Neuron (in vitro differentiated cells): ENCODE results near the gene SSBP4.

Source experiments
- H2AFZ ChIP-seq: one replicate; pipeline ENCODE4 v1.6.1; 2013; ENCODE audit warnings: low read depth, mild to moderate bottlenecking, inconsistent platforms, low read length, moderate library complexity
- H3K27me3 ChIP-seq: one replicate; pipeline ENCODE4 v1.6.1; 2013; ENCODE audit warnings: low read length; ENCODE audit not compliant: insufficient read depth
- H3K36me3 ChIP-seq: one replicate; pipeline ENCODE4 v1.6.1; 2013; ENCODE audit warnings: low read length; ENCODE audit not compliant: insufficient read depth
- H3K4me1 ChIP-seq: one replicate; pipeline ENCODE4 v1.6.1; 2013; ENCODE audit warnings: low read length; ENCODE audit not compliant: insufficient read depth
- H3K4me3 ChIP-seq: 2 replicates; pipeline ENCODE4 v1.5.1; 2013; ENCODE audit warnings: mild to moderate bottlenecking, low read length, moderate library complexity
- H3K9me3 ChIP-seq: one replicate; pipeline ENCODE4 v1.6.1; 2013; ENCODE audit warnings: low read length

Gene SSBP4

DNA sequence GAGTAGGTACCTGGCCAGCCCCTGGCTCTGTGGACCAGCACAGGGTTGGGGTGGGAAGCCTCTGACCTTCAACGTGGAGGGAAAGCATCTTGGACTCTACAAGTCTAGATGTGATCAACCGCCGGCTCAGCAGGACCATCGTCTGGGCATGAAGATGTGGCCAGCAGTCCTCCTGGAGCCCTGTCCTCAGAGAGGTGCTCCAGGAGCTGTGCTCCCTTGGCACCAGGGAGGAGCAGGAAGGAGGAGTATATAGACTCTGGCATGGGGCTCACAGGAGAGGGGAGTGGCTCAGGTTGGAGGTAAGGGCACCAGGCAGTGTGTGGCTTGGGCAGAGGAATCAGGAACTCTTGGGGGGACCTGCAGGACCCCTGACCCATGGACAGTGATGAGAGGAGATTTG lies 37.1 kb downstream of the SSBP4 start:
- Histone ChIP-seq H3K4me1 (peaks cover 5% of the 10 kb centered on the region), H3K36me3 (peaks cover 19% of the 10 kb centered on the region), H3K9me3 (no peaks in the 10 kb centered on the region), H3K4me3 (no peak overlapping the region), H3K27me3 (no peaks in the 10 kb centered on the region), H2AFZ (no peak overlapping the region)

DNA sequence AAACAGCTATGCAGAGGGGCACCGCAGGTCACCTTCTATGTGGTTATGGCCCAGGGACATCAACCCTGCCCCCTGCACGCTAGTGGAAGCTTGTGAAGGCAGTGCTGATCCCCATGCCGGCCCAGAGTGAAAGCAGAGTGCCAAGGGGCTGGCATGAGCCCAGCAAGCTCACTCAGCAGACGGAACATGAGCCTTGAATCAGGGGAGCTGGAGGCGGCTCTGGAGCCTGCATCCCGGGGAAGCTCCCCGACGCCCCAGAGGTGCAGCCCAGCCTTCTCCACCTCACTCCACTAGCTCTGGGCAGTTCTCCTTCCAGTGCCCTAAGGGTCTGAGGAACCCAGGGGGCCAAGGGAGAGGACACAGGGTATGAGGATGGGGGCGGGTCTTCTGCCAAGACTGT lies 37.8 kb downstream of the SSBP4 start:
- H2AFZ ChIP-seq: no peak overlapping the region
- peaks cover 3% of the 10 kb centered on the region for H3K4me1 ChIP-seq
- no peaks in the 10 kb centered on the region for H3K9me3 ChIP-seq
- H3K27me3 ChIP-seq: no peaks in the 10 kb centered on the region
- H3K36me3 ChIP-seq: peaks cover 24% of the 10 kb centered on the region
- no peak overlapping the region for H3K4me3 ChIP-seq

DNA sequence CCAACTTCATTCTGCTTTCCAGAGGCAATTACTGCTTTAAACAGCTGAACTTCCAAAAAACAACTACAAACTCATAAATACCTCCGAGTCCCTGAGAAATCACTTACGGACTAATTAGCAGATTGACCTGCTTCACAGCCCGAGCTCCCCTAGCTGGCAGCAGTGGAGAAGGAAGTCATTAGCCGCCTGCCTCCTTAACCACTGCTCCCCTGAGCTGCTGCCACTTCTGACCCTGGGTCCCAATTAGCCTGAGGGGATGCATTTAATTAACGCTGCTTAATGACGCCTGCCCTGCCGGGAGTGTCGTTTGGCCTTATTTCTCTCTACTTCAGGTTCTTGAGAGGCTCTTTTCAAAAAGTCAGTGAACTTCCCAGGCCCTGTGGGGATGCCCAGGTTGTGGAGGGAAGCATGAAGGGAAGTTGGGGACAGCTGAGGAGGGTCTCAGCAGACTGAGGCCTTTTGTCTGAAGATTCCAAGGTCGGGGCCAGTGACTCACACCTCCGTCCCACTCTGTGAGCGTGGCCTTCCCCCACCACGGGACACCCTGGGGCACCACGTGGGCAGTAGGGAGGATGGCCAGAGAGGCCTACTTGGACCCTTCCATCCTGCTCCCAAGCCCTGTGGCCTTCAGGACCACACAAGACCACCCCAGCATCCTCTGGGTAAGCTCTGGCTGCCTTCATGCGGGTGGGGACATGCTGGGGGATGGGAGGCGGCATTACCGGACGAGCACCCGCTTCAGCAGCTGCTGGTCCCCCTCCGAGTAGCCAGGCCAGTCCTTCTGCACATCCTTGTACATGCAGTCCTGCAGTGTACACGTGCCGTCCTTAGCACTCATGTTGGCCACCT lies 38.5 kb downstream of the SSBP4 start:
- no peaks in the 10 kb centered on the region for H3K27me3 ChIP-seq
- peaks cover 3% of the 10 kb centered on the region for H3K4me1 ChIP-seq
- no peaks in the 10 kb centered on the region for H3K9me3 ChIP-seq
- peaks cover 24% of the 10 kb centered on the region for H3K36me3 ChIP-seq
- no peak overlapping the region for H3K4me3 ChIP-seq
- no peak overlapping the region for H2AFZ ChIP-seq

DNA sequence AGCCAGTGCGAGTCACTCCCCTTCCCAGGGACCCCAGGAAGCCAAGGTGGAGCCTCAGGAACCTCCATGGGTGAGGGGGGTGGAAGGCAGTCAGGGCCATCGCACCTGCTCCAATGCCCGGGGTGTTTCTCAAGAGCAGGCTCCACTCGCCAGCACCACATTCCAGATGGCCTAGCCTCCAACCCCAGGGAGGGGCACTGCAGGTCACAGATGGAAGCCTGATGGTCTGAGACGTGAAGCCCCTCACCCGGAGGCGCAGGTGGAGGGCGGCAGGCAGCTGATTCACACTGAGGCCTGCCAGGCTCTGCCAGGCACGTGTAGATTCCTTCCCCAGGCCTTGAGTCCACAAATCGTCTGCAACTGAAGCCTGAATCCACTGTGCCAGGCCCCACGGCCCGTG lies 41.7 kb downstream of the SSBP4 start:
- peaks cover 3% of the 10 kb centered on the region for H3K4me1 ChIP-seq
- H2AFZ ChIP-seq: no peak overlapping the region
- peaks cover 27% of the 10 kb centered on the region for H3K36me3 ChIP-seq

DNA sequence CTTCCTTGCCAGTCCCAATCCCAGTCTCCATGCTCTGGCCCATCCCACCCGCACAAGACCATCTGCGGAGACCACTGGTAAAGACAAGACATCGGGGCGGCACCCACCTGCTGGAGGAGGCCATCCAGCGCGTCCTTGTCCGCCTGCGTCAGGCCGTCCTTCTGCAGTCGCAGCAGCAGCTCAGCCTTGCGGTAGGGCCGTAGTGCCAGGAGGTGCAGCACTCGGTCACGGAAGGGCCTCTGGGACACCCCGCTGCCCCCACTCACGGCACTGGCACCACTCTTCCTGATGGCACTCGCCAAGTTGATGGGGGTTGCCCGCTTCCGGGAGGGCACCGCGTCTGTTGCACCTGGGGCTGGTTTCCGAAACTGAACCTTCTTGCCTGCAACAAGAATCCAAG lies 42.3 kb downstream of the SSBP4 start:
- H3K4me1 ChIP-seq: peaks cover 3% of the 10 kb centered on the region
- no peaks in the 10 kb centered on the region for H3K27me3 ChIP-seq
- no peaks in the 10 kb centered on the region for H3K9me3 ChIP-seq
- no peak overlapping the region for H2AFZ ChIP-seq
- H3K4me3 ChIP-seq: no peak overlapping the region
- peaks cover 27% of the 10 kb centered on the region for H3K36me3 ChIP-seq

More for the DNA sequence above, 41.7 kb downstream of the SSBP4 start:
- H3K4me3 ChIP-seq: no peak overlapping the region
- no peaks in the 10 kb centered on the region for H3K27me3 ChIP-seq
- no peaks in the 10 kb centered on the region for H3K9me3 ChIP-seq

DNA sequence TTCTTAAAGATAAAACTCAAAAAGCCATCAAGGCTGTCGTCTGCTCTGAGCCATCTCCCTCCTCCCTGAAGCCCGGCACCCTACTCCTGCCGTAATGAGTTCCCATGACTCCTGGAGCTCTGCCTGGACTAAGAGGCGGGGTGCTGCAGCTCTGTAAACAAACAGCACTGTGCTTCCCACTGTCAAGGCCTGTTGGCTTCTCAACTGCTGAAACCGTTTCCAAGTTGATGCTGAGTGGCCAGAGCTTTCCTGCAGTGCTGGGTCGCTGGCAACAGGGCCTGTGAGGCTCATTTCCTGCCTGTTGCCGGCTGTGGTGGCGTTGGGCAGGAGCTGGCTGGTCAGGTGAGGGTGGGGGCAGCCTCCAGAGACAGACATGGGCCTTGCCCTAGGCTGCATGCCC lies 45.4 kb downstream of the SSBP4 start:
- no peaks in the 10 kb centered on the region for H3K27me3 ChIP-seq
- H3K36me3 ChIP-seq: peaks cover 15% of the 10 kb centered on the region
- no peaks in the 10 kb centered on the region for H3K9me3 ChIP-seq
- H3K4me1 ChIP-seq: peaks cover 3% of the 10 kb centered on the region
- H2AFZ ChIP-seq: no peak overlapping the region
- no peak overlapping the region for H3K4me3 ChIP-seq

DNA sequence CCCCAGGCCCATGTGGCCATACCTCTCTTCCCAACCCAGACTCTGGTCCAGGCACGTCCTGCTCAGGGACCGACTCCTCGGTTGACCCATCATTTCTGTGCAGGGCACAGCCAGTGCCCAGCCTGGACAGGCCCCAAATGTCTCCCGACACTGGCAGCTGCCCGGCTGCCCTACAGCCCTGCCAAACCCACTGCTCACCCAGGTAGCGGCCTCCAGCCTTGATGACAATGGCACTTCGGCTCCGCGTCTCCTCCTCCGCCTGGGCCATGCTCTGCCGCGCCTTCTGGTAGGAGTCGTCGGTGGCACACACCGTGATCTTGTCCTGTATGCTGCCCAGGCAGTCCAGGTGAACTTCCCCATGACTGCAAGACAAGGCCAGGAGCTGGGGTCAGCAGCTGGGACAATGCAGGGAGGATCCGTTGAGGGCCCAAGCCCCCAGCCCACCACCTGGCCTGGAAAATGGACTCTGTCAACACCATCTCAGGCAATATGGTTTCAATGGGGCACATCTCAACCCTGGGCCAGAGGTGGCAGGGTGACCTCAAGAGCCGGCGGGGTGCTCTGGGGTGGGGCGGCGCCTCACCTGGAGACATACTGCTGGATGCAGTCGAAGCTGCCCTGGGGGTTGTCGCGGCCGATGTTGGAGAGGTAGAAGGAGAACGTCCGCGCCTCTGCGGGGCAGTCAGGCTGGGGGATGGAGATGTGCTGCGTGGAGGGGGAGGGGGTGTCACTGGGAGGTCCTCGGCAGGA lies 46.2 kb downstream of the SSBP4 start:
- H3K4me1 ChIP-seq: no peaks in the 10 kb centered on the region
- H3K9me3 ChIP-seq: no peaks in the 10 kb centered on the region
- no peak overlapping the region for H2AFZ ChIP-seq
- peaks cover 15% of the 10 kb centered on the region for H3K36me3 ChIP-seq
- H3K27me3 ChIP-seq: no peaks in the 10 kb centered on the region
- no peak overlapping the region for H3K4me3 ChIP-seq

DNA sequence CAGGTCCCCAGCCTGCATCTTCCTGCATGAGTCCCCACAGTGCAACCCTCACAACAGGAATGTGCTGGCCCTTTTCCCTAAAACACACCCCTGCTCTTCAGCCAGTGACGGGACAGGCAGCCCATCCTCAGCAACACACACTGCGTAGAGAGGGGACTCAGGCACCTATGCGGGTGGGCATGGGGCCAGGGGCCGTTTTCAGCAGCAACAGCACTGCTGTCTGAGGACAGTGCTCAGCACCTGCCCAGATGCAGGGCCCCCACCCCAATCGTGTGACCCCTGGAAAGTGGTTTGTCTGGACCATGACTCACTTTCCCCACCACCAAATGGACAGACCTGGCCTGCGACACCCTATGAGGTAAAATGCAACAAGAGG lies 46.8 kb downstream of the SSBP4 start:
- no peak overlapping the region for H2AFZ ChIP-seq
- no peak overlapping the region for H3K4me3 ChIP-seq
- peaks cover 11% of the 10 kb centered on the region for H3K36me3 ChIP-seq
- H3K27me3 ChIP-seq: no peaks in the 10 kb centered on the region
- H3K4me1 ChIP-seq: no peaks in the 10 kb centered on the region
- H3K9me3 ChIP-seq: no peaks in the 10 kb centered on the region

GRCh38 chr19:18466354-18466753 lies 47.2 kb downstream of the SSBP4 start:
- Histone ChIP-seq H2AFZ (no peak overlapping the region), H3K9me3 (no peaks in the 10 kb centered on the region), H3K4me1 (no peaks in the 10 kb centered on the region), H3K27me3 (no peaks in the 10 kb centered on the region), H3K4me3 (no peak overlapping the region), H3K36me3 (peaks cover 7% of the 10 kb centered on the region)

DNA sequence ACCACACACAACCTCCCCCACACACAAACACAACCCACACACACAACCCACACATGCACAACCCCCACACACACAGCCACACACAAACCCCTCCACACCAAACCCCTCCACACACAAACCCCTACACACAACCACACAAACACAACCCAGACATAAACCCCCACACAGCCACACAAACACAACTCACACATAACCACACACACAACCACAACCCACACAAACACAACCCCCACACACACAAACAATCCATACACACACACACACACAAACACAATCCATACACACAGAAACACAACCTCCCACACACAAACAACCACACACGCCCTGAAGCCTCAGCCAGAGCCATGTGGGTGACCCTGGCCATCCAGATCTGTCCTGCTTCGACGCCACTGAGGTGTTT lies 48.8 kb downstream of the SSBP4 start:
- Histone ChIP-seq H3K27me3 (no peaks in the 10 kb centered on the region), H3K9me3 (no peaks in the 10 kb centered on the region), H3K36me3 (peaks cover 4% of the 10 kb centered on the region), H3K4me3 (no peak overlapping the region), H3K4me1 (no peaks in the 10 kb centered on the region), H2AFZ (no peak overlapping the region)

DNA sequence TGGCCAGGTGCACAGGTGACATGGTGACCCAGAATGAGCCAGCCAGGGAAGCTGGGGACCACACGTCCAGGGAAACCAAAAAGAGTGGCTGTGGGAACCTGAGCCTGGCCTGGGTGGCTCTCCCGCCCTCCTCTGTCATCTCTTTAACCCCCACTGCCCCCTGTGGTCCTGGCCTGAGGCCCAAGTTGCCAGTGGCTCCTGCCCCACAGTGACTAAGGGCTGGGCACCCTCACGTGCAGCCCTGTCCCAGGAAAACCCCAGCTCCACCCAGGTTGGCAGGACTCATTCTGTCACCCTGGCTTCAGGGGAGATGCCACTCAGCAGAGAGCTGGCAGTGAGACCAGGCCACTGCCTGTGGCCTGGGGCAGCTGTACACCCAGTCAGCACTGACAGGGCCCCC lies 49.3 kb downstream of the SSBP4 start:
- Histone ChIP-seq H3K4me1 (no peaks in the 10 kb centered on the region), H2AFZ (no peak overlapping the region), H3K9me3 (no peaks in the 10 kb centered on the region), H3K4me3 (no peak overlapping the region), H3K27me3 (no peaks in the 10 kb centered on the region), H3K36me3 (peaks cover 4% of the 10 kb centered on the region)

DNA sequence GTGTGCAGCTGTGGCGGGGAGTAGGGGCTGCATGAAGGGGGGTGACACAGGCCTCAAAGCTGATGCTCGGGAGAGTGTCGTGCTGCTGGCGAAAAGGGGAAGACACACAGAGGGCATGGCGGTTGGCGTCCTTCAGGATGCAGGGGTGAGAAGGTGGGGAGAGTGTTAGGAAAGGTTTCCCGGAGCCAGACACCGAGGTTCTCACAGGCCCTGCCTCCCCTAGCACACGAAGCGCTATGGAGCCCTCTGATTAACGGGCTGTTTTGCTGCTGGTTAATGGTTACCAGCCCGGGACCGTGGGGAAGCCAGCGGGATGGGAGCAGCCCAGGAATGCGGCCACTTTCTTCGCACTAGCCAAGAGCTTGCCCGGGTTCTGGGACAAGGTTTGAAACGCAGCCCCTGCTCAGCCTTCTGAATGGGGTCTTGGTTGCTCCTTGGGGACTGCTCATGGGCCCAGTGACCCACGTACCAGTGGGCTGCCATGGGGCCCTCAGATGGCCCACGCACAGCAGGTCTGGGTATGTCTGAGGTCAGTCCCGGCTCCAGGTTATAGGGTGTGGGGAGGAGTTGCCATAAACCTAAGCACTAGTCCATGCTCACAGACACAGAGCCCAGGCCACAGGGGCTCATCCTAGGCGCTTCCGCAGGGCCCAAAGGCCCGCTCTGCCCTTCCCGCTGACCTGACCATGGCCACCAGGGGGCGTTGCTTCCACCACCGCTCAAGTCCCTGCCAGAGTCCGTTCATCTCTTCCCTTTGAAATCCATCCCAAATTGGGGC lies 50.1 kb downstream of the SSBP4 start:
- peaks cover 4% of the 10 kb centered on the region for H3K36me3 ChIP-seq
- no peaks in the 10 kb centered on the region for H3K9me3 ChIP-seq
- no peaks in the 10 kb centered on the region for H3K4me1 ChIP-seq
- H3K27me3 ChIP-seq: no peaks in the 10 kb centered on the region
- no peak overlapping the region for H2AFZ ChIP-seq
- H3K4me3 ChIP-seq: no peak overlapping the region

DNA sequence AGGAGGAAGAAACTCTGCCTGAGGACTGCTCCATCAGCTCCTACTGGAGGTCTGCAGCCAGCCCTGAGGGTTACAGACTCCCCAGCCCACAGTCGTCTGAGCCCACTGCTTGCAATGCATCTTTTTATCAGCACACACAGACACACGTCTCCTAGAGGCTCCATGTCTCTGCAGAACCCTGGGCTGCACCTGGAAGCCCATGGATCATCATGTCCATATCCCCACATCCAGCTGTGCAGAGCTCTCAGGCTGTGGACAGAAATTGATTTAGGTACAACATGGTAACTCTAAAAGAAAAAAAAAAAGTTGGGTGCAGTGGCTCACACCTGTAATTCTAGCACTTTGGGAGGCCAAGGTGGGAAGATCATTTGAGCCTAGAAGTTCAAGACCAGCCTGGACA lies 51.6 kb downstream of the SSBP4 start:
- Histone ChIP-seq H3K36me3 (peaks cover 2% of the 10 kb centered on the region), H3K4me1 (no peaks in the 10 kb centered on the region), H3K27me3 (no peaks in the 10 kb centered on the region), H3K9me3 (no peaks in the 10 kb centered on the region), H2AFZ (no peak overlapping the region), H3K4me3 (no peak overlapping the region)
